ENCODE measurements around the gene RFC2.

Gene RFC2

GRCh38 chr7:74254129-74254857, at the start of gene RFC2:
RFC2 (minus strand) TSS chr7:74254399; CDS start chr7:74254383, 16 bp downstream.
- peak; percentile 94 for DNase-seq (ENCODE audit: low spot score)

GRCh38 chr7:74302745-74303221, 48.6 kb upstream of the RFC2 start:
- DNase-seq (ENCODE audit: low spot score): peak; percentile 50

- DNase-seq (ENCODE audit: low spot score): no peak
Measured at GRCh38 chr7:74300926-74301325, 46.7 kb upstream of the RFC2 start.

- DNase-seq (ENCODE audit: low spot score): no peak
Measured at GRCh38 chr7:74299401-74299800, 45.2 kb upstream of the RFC2 start.

GRCh38 chr7:74297516-74298233, 43.5 kb upstream of the RFC2 start:
- DNase-seq (ENCODE audit: low spot score): no peak

- no peak for DNase-seq (ENCODE audit: low spot score)
Measured at GRCh38 chr7:74294191-74294998, 40.2 kb upstream of the RFC2 start.

GRCh38 chr7:74293577-74293908, 39.3 kb upstream of the RFC2 start:
- no peak for DNase-seq (ENCODE audit: low spot score)

GRCh38 chr7:74292757-74293576, 38.8 kb upstream of the RFC2 start:
- no peak for DNase-seq (ENCODE audit: low spot score)

- no peak for DNase-seq (ENCODE audit: low spot score)
Measured at GRCh38 chr7:74291535-74291934, 37.3 kb upstream of the RFC2 start.

- DNase-seq (ENCODE audit: low spot score): no peak
Measured at GRCh38 chr7:74290981-74291441, 36.8 kb upstream of the RFC2 start.

- peak; percentile 53 for DNase-seq (ENCODE audit: low spot score)
Measured at GRCh38 chr7:74290553-74290950, 36.4 kb upstream of the RFC2 start.

- peak; percentile 39 for DNase-seq (ENCODE audit: low spot score)
Measured at GRCh38 chr7:74289659-74290552, 35.7 kb upstream of the RFC2 start.

- peak; percentile 59 for DNase-seq (ENCODE audit: low spot score)
Measured at GRCh38 chr7:74289018-74289658, 34.9 kb upstream of the RFC2 start, which contains the start of gene CLIP2. CLIP2 (plus strand) TSS chr7:74289407; CDS start chr7:74317547, 28,140 bp downstream.

- no peak for DNase-seq (ENCODE audit: low spot score)
Measured at GRCh38 chr7:74288034-74288881, 34.1 kb upstream of the RFC2 start.

- DNase-seq (ENCODE audit: low spot score): no peak
Measured at GRCh38 chr7:74287303-74288033, 33.3 kb upstream of the RFC2 start.

GRCh38 chr7:74286131-74286530, 31.9 kb upstream of the RFC2 start:
- DNase-seq (ENCODE audit: low spot score): no peak

GRCh38 chr7:74284781-74285259, 30.6 kb upstream of the RFC2 start:
- DNase-seq (ENCODE audit: low spot score): no peak

GRCh38 chr7:74283858-74284447, 29.8 kb upstream of the RFC2 start:
- peak; percentile 50 for DNase-seq (ENCODE audit: low spot score)
